Common myeloid progenitor, CD34-positive (primary cell): ENCODE measurements around the gene WSCD2.

Source experiments
- CTCF ChIA-PET: fragments of 350-600 bp; sonication (Branson Sonifier 250); formaldehyde crosslinking; loops from one replicate; lab custom pipeline; 2021; ENCODE audit warnings: antibody characterized with exemption; lab: Charles Lee
- POLR2A ChIA-PET: fragments of 350-600 bp; sonication (Branson Sonifier 250); formaldehyde crosslinking; loops from one replicate; lab custom pipeline; 2021; ENCODE audit warnings: antibody characterized with exemption; lab: Charles Lee
- DNase-seq, 3 donors: peaks; one replicate each; pipeline versions ENCODE4 v3.0.0 to v3.0.0-alpha.2; 2013
- H3K27ac ChIP-seq, 2 experiments: 1 replicate in 1 of 2; 2 replicates in 1 of 2; pipeline ENCODE4 v1.7.0; 2013; ENCODE audit warnings: inconsistent platforms in 2 of 2, low read length in 2 of 2, mild to moderate bottlenecking in 2 of 2, low read depth in 1 of 2, moderate library complexity in 1 of 2; ENCODE audit not compliant: severe bottlenecking in 2 of 2, insufficient read depth in 1 of 2, poor library complexity in 1 of 2
- H3K27me3 ChIP-seq, 5 experiments: replicated peaks in 2 of 5; 1 replicate in 3 of 5; 2 replicates in 2 of 5; pipeline versions ENCODE4 v1.6.1 to v1.7.0; 2013; ENCODE audit warnings: low read length in 4 of 5, mild to moderate bottlenecking in 2 of 5, moderate library complexity in 2 of 5, inconsistent platforms in 1 of 5; ENCODE audit not compliant: insufficient read depth in 5 of 5, control insufficient read depth in 4 of 5
- H3K36me3 ChIP-seq, 4 experiments: 1 replicate in 2 of 4; 2 replicates in 2 of 4; pipeline versions ENCODE4 v1.6.1 to v1.7.0; 2013; ENCODE audit warnings: low read length in 3 of 4, control low read depth in 1 of 4, mild to moderate bottlenecking in 1 of 4; ENCODE audit not compliant: control insufficient read depth in 4 of 4, insufficient read depth in 4 of 4
- H3K4me1 ChIP-seq, 4 experiments: 1 replicate in 3 of 4; 2 replicates in 1 of 4; pipeline versions ENCODE4 v1.6.1 to v1.7.1; 2013; ENCODE audit warnings: low read length in 3 of 4, mild to moderate bottlenecking in 3 of 4, control low read depth in 1 of 4, inconsistent platforms in 1 of 4, moderate library complexity in 1 of 4; ENCODE audit not compliant: control insufficient read depth in 4 of 4, insufficient read depth in 4 of 4; ENCODE audit errors: control extremely low read depth in 1 of 4
- H3K4me3 ChIP-seq, 7 experiments: 1 replicate in 4 of 7; 2 replicates in 3 of 7; pipeline versions ENCODE4 v1.5.1 to v1.7.0; 2013; ENCODE audit warnings: mild to moderate bottlenecking in 7 of 7, low read length in 6 of 7, moderate library complexity in 6 of 7, inconsistent platforms in 2 of 7, low read depth in 2 of 7, control low read depth in 1 of 7; ENCODE audit not compliant: insufficient read depth in 4 of 7, control insufficient read depth in 1 of 7; ENCODE audit errors: extremely low read depth in 1 of 7
- H3K9me3 ChIP-seq, 5 experiments: 1 replicate in 4 of 5; 2 replicates in 1 of 5; pipeline versions ENCODE4 v1.6.1 to v1.7.1; 2013; ENCODE audit warnings: low read length in 4 of 5, mild to moderate bottlenecking in 2 of 5, inconsistent platforms in 1 of 5, low read depth in 1 of 5, moderate library complexity in 1 of 5; ENCODE audit not compliant: control insufficient read depth in 4 of 5, insufficient read depth in 2 of 5; ENCODE audit errors: control extremely low read depth in 1 of 5
- WGBS: methylation state at CpG from one replicate; pipeline ENCODE4 v1.1.5; 2013; ENCODE audit not compliant: insufficient coverage; 5-methylcytosine and 5-hydroxymethylcytosine counted together

WSCD2 gene

DNA sequence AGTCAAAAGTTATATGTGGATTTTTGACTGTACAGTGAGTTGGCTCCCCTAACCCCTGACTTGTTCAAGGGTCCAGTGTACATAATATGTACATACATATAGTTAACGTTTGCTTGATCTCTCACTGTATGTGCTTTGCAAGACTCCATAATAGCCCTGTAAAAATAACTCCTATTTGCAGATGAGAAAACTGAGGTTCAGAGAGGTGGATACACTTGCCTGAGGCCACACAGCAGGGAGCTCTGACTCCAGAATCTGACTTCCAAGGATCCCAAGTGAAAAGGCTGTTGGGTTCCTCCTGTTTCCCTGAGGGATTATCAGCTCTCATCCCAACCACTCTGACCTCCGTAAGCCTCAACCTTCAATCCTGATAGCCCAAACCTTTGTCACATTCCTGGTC is 168.3 kb downstream of the WSCD2 start:
- no CpG with 5 or more reads among the region's 2 CpGs for WGBS
- ChIA-PET CTCF (interaction anchor here (1.0 to 1.1 kb wide), 2 partner anchors 10 kb away, joined by 3 to 5 read pairs; no protein-coding TSS in a partner anchor), POLR2A (no interaction called here)
- Histone ChIP-seq H3K27ac (no peak overlapping the region), H3K4me3 (no peak overlapping the region), H3K9me3 (no peaks in the 10 kb centered on the region), H3K27me3 (no peaks in the 10 kb centered on the region), H3K4me1 (peaks cover 3 to 27% (median 10%) of the 10 kb centered on the region in 4 experiments), H3K36me3 (no peaks in the 10 kb centered on the region)
- no peak for DNase-seq

DNA sequence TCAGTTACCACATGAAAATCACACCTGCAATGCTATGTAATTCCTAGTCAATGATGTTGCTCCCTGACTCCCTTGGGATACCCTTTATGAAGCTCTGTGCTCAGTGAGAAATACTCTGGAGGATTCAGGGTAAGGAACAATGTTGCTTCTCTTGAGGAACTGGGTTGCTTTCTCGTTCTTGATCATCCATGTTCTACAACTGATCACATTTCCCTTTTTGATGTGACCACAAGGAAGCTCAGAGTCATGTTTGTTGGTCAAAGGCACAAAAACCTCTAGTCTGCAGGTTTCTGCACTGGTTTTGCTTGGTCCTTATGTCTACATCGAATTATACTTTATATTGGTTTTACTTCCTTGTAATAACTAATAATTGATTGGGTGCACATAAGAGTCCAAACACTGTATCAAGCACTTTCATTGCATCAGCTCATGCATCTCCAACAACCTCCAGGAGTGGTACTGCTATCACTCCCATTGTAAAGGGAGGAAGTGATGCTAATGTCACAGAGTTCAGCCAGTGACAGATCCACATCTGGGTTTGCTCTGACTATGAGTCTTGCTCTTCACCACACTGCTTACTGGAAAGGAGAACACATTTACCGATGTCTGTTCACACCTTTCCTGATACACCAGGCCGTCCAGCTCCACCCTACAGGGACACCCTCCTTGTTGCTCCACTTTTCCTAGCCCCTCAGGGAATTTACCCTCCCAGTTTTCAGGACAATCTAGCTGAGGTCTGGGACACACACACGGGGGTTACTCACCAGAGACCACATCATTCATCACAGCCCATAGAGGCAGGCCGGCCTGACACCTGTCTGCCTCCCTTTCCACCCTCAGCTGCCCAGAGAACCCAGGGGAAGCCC is 169.0 kb downstream of the WSCD2 start:
- Histone ChIP-seq H3K9me3 (no peaks in the 10 kb centered on the region), H3K36me3 (no peaks in the 10 kb centered on the region), H3K27ac (no peak overlapping the region), H3K4me1 (peaks cover 3 to 29% (median 12%) of the 10 kb centered on the region in 4 experiments), H3K27me3 (no peaks in the 10 kb centered on the region), H3K4me3 (no peak overlapping the region)
- 90% methylated on average over 5 of the region's 6 CpGs for WGBS
- CTCF ChIA-PET = interaction anchor here (1.0 to 1.2 kb wide), 4 partner anchors 9 to 39 kb away, joined by 3 to 5 read pairs (median 4); no protein-coding TSS in a partner anchor
- DNase-seq = no peak
- POLR2A ChIA-PET = no interaction called here

DNA sequence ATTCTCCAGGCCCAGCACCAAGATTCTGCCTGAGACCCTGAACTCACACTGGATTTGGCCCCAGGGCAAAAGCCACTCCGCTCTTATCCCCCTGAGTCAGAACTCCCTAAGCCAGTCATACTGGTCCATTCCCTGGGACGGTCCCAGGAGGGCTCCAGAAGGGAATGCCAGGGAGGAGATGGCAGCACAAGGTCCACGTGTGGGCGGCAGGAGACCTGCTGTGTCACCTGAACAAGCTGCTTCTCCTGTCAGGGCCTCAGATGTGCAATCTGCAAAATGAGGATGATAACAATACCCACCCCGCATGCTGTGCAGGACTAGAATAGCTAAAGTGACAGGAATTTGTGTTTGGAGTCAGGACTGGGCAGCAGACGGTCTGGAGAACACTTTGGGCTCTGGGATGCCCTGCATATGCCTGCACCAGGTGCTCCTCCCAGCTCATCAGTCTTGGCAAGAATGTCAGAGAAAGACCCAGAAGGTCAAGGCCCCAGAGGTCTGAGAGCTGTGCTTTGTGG is 169.7 kb downstream of the WSCD2 start:
- no peaks in the 10 kb centered on the region for H3K36me3 ChIP-seq
- H3K9me3 ChIP-seq = no peaks in the 10 kb centered on the region
- peaks cover 3 to 27% (median 12%) of the 10 kb centered on the region in 4 experiments for H3K4me1 ChIP-seq
- 97% methylated on average over 5 of the region's 6 CpGs for WGBS
- ChIA-PET CTCF (interaction anchor here (1.1 to 1.2 kb wide), 2 partner anchors 10 to 40 kb away, joined by 3 to 4 read pairs; no protein-coding TSS in a partner anchor), POLR2A (no interaction called here)
- no peaks in the 10 kb centered on the region for H3K27me3 ChIP-seq
- DNase-seq = no peak
- no peak overlapping the region for H3K4me3 ChIP-seq
- no peak overlapping the region for H3K27ac ChIP-seq

DNA sequence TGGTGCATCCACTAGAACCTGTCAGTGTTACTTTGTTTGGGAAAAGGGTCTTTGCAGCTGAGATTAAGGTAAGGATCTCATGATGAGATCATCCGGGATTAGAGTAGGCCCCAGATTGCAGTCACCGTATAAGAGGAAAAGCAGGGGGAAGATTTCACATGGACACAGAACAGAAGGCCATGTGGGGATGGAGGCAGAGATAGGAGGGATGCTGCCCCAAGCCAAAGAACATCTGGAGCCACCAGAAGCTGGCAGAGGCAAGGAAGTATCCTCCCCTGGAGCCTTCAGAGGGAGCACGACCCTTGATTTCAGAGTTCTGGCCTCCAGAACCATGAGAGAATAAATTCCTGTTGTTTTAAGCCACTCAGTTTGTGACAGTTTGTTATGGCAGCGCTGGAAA is 170.4 kb downstream of the WSCD2 start:
- peaks cover 3 to 34% (median 13%) of the 10 kb centered on the region in 4 experiments for H3K4me1 ChIP-seq
- CTCF ChIA-PET = interaction anchor here (1.2 kb wide), 1 partner anchor 10 kb away, joined by 4 read pairs; no protein-coding TSS in a partner anchor
- H3K27me3 ChIP-seq = no peaks in the 10 kb centered on the region
- POLR2A ChIA-PET = no interaction called here
- no peaks in the 10 kb centered on the region for H3K9me3 ChIP-seq
- no peak overlapping the region for H3K27ac ChIP-seq
- H3K36me3 ChIP-seq = no peaks in the 10 kb centered on the region
- no peak overlapping the region for H3K4me3 ChIP-seq
- WGBS = 98% methylated on average over 3 of the region's 4 CpGs
- DNase-seq = no peak
